K562 (cell line): ENCODE results near the gene CYP4B1. TPM values are rescaled to one million over a fixed set of nuclear protein-coding genes. Genes with fewer than 3 reads are reported as not detected.

ENCODE experiments used
- ARID1B ChIP-seq: fragments of 450-650 bp; IDR thresholded peaks from 2 replicates; pipeline ENCODE4 v1.6.1; 2016; ENCODE audit warnings: antibody characterized with exemption, mild to moderate bottlenecking, inconsistent platforms
- C11orf30 ChIP-seq: fragments of 450-650 bp; IDR thresholded peaks from 2 replicates; pipeline ENCODE4 v1.6.1; 2016; ENCODE audit warnings: low read depth, mild to moderate bottlenecking
- CBX8 ChIP-seq: fragments of 200-600 bp; sonication (generic); IDR thresholded peaks from 2 replicates; pipeline ENCODE4 v1.6.1; 2012; ENCODE audit warnings: borderline replicate concordance, mixed run types, low read depth, mild to moderate bottlenecking, moderate library complexity, mixed read lengths, low read length, control low read depth, inconsistent platforms; ENCODE audit not compliant: poor library complexity, severe bottlenecking; ENCODE audit errors: extremely low read depth
- CCNT2 ChIP-seq: IDR thresholded peaks from 2 replicates; pipeline ENCODE4 v1.6.1; 2011; ENCODE audit warnings: borderline replicate concordance, low read depth, mild to moderate bottlenecking, moderate library complexity, mixed read lengths, low read length; ENCODE audit not compliant: insufficient read length; ENCODE audit errors: extremely low read depth
- E4F1 ChIP-seq: fragments of 250-450 bp; sonication (Bioruptor Pico); IDR thresholded peaks from 2 replicates; pipeline ENCODE4 v1.5.0; 2021; ENCODE audit warnings: mild to moderate bottlenecking, borderline replicate concordance
- ESRRB ChIP-seq: fragments of 250-450 bp; sonication (Bioruptor Pico); IDR thresholded peaks from 2 replicates; pipeline ENCODE4 v1.5.0; 2020; ENCODE audit warnings: mild to moderate bottlenecking, moderate library complexity, borderline replicate concordance
- EWSR1 ChIP-seq: fragments of 450-650 bp; IDR thresholded peaks from 2 replicates; pipeline ENCODE4 v1.6.1; 2018; ENCODE audit warnings: borderline replicate concordance, mild to moderate bottlenecking, low read depth, moderate library complexity; ENCODE audit not compliant: partially characterized antibody
- GATAD2B ChIP-seq: fragments of 450-650 bp; IDR thresholded peaks from 2 replicates; pipeline ENCODE4 v1.6.1; 2017; ENCODE audit warnings: mild to moderate bottlenecking, borderline replicate concordance
- GTF2F1 ChIP-seq: IDR thresholded peaks from 2 replicates; pipeline ENCODE4 v1.6.1; 2011; ENCODE audit warnings: low read depth, low read length, improper control_type of control experiment
- MXI1 ChIP-seq: IDR thresholded peaks from 2 replicates; pipeline ENCODE4 v1.6.1; 2011; ENCODE audit warnings: low read depth, mild to moderate bottlenecking, improper control_type of control experiment, low read length
- PCBP1 ChIP-seq: fragments of 200-400 bp; formaldehyde crosslinking; IDR thresholded peaks from 2 replicates; pipeline ENCODE4 v1.6.1; 2018; ENCODE audit warnings: mild to moderate bottlenecking, low read depth, low read length; ENCODE audit not compliant: poor library complexity, severe bottlenecking
- SIN3A ChIP-seq, 2 experiments: fragments of 150-350 bp in 1 of 2; IDR thresholded peaks; 2 replicates each; pipeline ENCODE4 v1.6.1; 2011 to 2016; ENCODE audit warnings: borderline replicate concordance in 2 of 2, low read depth in 2 of 2, low read length in 2 of 2, mild to moderate bottlenecking in 2 of 2, moderate library complexity in 2 of 2; ENCODE audit not compliant: control insufficient read depth in 1 of 2
- THRAP3 ChIP-seq: fragments of 450-650 bp; IDR thresholded peaks from 2 replicates; pipeline ENCODE4 v1.6.1; 2016; ENCODE audit warnings: mild to moderate bottlenecking, inconsistent platforms, borderline replicate concordance
- ZC3H8 ChIP-seq: fragments of 450-650 bp; IDR thresholded peaks from 2 replicates; pipeline ENCODE4 v1.6.1; 2017
- ZHX1 ChIP-seq: fragments of 150-350 bp; conservative IDR thresholded peaks from 2 replicates; pipeline ENCODE4 v1.6.1; 2014; ENCODE audit warnings: low read length
- ZKSCAN3 ChIP-seq: fragments of 250-450 bp; sonication (Bioruptor Pico); IDR thresholded peaks from 2 replicates; pipeline ENCODE4 v1.4.0; 2020
- ZNF175 ChIP-seq: fragments of 200-800 bp; sonication (Bioruptor generic); IDR thresholded peaks from 2 replicates; pipeline ENCODE4 v1.6.1; 2016; ENCODE audit warnings: low read depth, mild to moderate bottlenecking, missing genetic modification characterization, missing compliant biosample characterization
- ZNF3 ChIP-seq: fragments of 250-450 bp; sonication (Bioruptor Pico); IDR thresholded peaks from 2 replicates; pipeline ENCODE4 v1.5.0; 2021; ENCODE audit warnings: mild to moderate bottlenecking, moderate library complexity
- ZNF316 ChIP-seq: fragments of 450-650 bp; IDR thresholded peaks from 2 replicates; pipeline ENCODE4 v1.6.1; 2016
- ZNF717 ChIP-seq: fragments of 250-450 bp; sonication (Bioruptor Pico); IDR thresholded peaks from 2 replicates; pipeline ENCODE4 v1.5.0; 2021
- ZNF764 ChIP-seq: fragments of 250-450 bp; sonication (Bioruptor Pico); IDR thresholded peaks from 2 replicates; pipeline ENCODE4 v1.4.0; 2020; ENCODE audit warnings: low read depth, mild to moderate bottlenecking, moderate library complexity
- polyA plus RNA-seq, 8 experiments: library from polyadenylated mRNA; depleted of rRNA in 4 of 8; stranded (reverse) in 5 of 8; unstranded in 3 of 8; fragments of >200 nt; fragmentation: Nextera tagmentation in 2 of 8; fragmentation: Illumina TruSeq in 1 of 8; extraction: Ambion mirVana in 2 of 8; extraction: Trizol in 1 of 8; gene quantifications; 2 replicates each; pipeline versions ENCODE4 v1.2.1 to v1.2.3, GENCODE V29; 2011 to 2014; ENCODE audit warnings: inconsistent platforms in 1 of 8, missing spikeins in 1 of 8
- total RNA-seq, 7 experiments: library from RNA; depleted of rRNA in 6 of 7; stranded (reverse); fragments of >200 nt in 6 of 7; fragmentation: Illumina TruSeq in 2 of 7; extraction: Trizol in 2 of 7; gene quantifications; 2 replicates each; pipeline versions ENCODE4 v1.2.1 to v1.2.3, GENCODE V29; 2011 to 2021; ENCODE audit warnings: low replicate concordance in 1 of 7
- TF ChIP-seq, protein P1 (sequence below): fragments of 250-450 bp; sonication (Bioruptor Pico); IDR thresholded peaks from 2 replicates; pipeline ENCODE4 v1.5.0; 2022; ENCODE audit warnings: mild to moderate bottlenecking

CYP4B1 gene
- total and polyA plus RNA-seq, 9 of the 15 experiments (the other 6 are each of a cell fraction or from before 2014, with no cell fraction given): 0.69 TPM; not detected in 8

GRCh38 chr1:46768445-46768844 lies 30.4 kb upstream of the CYP4B1 start (continued):
- TF ChIP-seq ZC3H8 (no peak), E4F1 (CRISPR knock-in tag) (no peak), ESRRB (CRISPR knock-in tag) (no peak), THRAP3 (no peak), CCNT2 (no peak), GATAD2B (no peak), ARID1B (no peak), GTF2F1 (no peak), CBX8 (no peak), ZNF316 (peak; percentile 97), EWSR1 (no peak), SIN3A (IDR thresholded peaks at IDR 0.05; ENCODE audit: borderline replicate concordance in 2 of 2, control insufficient read depth in 1 of 2, low read depth in 2 of 2, low read length in 2 of 2) (no peak), ZKSCAN3 (CRISPR knock-in tag) (no peak), C11orf30 (peak; percentile 95), ZNF175 (CRISPR knock-in tag) (no peak), ZNF3 (no peak), ZHX1 (no peak), MXI1 (no peak), ZNF764 (CRISPR knock-in tag) (no peak), ZNF717 (CRISPR knock-in tag) (no peak), PCBP1 (no peak)
- TF ChIP-seq, protein P1, sequence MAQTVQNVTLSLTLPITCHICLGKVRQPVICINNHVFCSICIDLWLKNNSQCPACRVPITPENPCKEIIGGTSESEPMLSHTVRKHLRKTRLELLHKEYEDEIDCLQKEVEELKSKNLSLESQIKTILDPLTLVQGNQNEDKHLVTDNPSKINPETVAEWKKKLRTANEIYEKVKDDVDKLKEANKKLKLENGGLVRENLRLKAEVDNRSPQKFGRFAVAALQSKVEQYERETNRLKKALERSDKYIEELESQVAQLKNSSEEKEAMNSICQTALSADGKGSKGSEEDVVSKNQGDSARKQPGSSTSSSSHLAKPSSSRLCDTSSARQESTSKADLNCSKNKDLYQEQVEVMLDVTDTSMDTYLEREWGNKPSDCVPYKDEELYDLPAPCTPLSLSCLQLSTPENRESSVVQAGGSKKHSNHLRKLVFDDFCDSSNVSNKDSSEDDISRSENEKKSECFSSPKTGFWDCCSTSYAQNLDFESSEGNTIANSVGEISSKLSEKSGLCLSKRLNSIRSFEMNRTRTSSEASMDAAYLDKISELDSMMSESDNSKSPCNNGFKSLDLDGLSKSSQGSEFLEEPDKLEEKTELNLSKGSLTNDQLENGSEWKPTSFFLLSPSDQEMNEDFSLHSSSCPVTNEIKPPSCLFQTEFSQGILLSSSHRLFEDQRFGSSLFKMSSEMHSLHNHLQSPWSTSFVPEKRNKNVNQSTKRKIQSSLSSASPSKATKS (CRISPR knock-in tag): no peak
